HG02870 (cell line): Measurements from ENCODE around the gene GARNL3.

ENCODE experiments used
- ATAC-seq: cut with Tn5 transposase; IDR thresholded peaks from one replicate; pipeline ENCODE4 v1.9.1; 2021; ENCODE audit warnings: mild to moderate bottlenecking, moderate library complexity; ENCODE audit not compliant: unreplicated experiment

GARNL3 gene

GRCh38 chr9:127277770-127278169, 13.2 kb downstream of the GARNL3 start:
- no peak for ATAC-seq

DNA sequence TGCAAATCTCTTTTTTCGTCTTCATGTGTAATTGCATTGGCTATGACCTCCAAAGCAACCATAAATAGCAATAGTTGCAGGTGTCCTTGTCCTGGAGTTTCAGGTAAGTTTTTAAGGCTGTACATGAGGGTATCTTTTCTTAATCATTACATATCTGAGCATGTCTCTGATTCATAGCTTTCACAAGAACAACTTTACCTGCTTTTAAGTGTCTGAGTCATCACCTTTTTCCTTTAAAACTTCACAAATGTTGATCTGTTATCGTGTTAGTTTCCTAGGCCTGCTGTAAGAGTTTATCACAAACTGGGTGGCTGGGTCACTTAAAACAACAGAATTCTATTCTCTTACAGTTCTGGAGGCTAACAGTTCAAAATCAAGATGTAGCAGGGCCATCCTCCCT, 13.8 kb downstream of the GARNL3 start:
- no peak for ATAC-seq

GRCh38 chr9:127279717-127280285, 15.2 kb downstream of the GARNL3 start:
- no peak for ATAC-seq

GRCh38 chr9:127280880-127281660, 16.5 kb downstream of the GARNL3 start:
- ATAC-seq = no peak

GRCh38 chr9:127281891-127282290, 17.3 kb downstream of the GARNL3 start:
- no peak for ATAC-seq

DNA sequence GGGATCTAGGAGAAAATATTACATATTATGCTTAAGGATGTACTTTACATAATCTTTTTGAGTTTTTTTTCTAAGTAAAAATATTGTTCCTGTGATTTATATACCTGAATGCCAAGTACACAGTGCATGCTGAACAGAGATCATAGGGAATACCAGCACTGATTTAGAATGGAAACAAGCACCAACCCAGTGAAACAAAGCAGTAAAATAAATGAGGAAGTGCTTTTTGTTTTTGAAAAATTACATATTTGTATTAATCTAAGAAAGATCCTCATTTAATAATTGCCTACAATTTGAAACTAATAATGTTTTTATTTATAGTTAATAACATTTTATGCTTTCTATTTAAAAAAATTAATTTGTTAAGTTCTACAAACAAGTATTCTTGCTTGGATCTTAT, 18.0 kb downstream of the GARNL3 start:
- ATAC-seq = no peak

DNA sequence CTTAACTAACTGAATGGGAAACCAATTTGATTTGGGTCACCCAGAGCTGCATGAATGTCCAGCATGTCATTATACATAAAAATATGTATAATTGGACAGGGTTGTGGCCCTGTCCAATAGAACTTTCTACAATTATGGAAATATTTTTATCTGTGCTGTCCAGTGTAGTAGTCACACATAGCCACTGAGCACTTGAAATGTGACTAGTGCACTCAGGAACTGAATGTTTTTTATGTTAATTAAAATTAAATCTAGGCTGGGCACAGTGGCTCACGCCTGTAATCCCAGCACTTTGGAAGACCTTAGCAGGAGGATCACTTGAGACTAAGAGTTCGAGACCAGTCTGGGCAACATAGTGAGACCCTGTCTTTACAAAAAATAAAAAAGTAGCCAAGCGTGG, 18.6 kb downstream of the GARNL3 start:
- ATAC-seq = no peak

- ATAC-seq = no peak
Measured at GRCh38 chr9:127283917-127284497, 19.4 kb downstream of the GARNL3 start.

DNA sequence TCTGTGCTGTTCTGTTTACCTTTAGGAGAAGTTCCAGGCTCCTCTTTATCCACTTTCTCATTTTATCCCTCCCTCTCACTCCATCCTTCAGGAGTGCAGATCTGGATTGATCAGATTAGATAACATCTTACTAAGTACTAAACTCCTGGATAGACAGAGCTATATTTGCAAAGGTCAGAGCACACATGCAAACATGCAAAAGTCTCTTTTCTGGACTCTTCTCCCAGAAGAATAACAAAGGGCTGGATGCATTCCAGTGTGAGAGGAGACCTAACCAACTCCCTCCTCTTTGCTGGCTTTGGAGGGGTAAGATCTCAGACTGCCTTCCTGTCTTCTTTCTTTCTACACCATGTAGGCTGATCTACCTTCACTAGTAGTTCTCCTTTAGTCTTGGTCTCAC, 21.4 kb downstream of the GARNL3 start:
- no peak for ATAC-seq

GRCh38 chr9:127290561-127291065, 26.0 kb downstream of the GARNL3 start:
- ATAC-seq = no peak

DNA sequence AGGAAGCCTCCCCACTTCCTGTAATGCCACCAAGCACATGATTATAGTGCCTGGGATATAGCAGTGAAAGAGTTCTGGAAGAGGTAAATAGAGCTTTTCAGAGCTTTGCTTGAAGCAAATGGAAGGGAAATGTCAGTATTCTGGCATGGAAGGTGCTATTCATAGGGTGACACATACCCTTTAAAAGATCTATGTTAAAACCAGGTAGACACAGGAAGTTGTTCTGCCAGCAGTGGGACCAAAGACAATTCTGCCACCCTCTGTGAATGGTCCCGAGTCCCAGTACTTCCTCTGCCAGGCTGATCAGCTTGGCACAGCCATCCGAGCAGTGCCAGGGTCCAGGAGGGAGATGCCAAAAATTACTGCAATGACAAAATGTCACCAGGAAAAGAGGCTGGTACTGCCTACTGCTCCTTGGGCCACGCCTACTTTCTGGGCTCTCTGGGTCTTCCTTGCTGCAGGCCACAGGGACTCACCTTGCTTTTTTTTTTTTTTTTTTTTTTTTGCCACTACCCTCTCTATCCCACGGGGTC, 26.7 kb downstream of the GARNL3 start:
- ATAC-seq = no peak

DNA sequence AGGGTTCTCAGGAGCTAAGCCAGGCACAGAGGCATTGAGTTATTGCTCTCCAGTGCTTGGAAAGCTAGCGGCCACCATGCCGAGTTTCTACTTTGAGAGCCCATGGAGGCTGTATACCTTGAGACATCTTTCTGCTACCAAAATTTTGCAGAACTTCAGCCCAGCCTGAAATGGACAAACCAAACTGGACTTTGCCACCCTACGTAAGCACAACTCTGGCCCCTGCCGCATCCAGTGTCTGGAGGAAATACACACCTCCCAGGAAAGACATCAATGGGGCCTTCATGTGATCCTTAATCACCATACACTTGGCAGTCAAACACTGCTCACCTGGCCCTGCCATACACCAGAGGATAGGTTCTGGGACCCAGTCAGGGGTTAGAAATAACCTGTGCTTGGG, 27.8 kb downstream of the GARNL3 start:
- ATAC-seq = no peak

GRCh38 chr9:127293328-127293727, 28.8 kb downstream of the GARNL3 start:
- no peak for ATAC-seq

GRCh38 chr9:127293767-127294166, 29.2 kb downstream of the GARNL3 start:
- no peak for ATAC-seq

DNA sequence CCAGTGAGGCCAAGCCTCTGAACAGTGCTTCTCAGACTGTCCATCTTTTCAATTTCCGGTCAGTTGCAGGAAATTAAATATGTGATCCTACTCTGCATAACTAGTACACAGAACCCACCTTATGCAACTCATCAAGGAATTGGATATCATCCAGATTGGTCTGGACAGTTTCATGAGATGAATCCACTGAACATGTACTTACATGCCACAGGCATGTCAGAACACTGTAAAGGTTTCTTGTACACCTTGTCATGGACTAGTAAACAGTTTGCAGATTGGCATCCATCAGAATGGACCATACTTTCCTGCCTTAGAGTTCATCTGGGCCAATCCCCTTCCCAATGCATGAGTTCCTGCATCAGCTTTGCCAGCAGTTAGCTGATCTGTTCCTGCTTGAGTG, 30.4 kb downstream of the GARNL3 start:
- ATAC-seq = no peak

GRCh38 chr9:127300886-127301447, 36.4 kb downstream of the GARNL3 start:
- ATAC-seq = no peak

DNA sequence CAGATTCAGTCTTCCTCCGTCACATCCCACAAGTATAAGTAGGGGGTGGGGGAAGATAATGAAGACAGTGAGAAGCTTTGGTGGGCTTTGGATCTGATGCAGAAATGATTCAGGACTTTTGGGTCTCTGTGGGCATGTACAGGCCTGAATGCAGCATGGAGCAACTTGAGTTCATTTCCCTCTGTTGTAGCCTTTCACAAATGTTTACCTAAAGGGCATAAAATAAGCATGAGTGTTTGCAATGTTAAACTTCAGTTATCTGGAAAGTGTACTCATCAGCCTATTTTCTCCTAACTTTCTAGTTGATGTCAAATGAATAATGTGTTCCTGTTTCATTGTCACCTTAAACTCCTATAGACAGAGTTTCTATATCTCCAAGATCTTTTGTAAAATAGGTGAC, 39.3 kb downstream of the GARNL3 start:
- no peak for ATAC-seq

DNA sequence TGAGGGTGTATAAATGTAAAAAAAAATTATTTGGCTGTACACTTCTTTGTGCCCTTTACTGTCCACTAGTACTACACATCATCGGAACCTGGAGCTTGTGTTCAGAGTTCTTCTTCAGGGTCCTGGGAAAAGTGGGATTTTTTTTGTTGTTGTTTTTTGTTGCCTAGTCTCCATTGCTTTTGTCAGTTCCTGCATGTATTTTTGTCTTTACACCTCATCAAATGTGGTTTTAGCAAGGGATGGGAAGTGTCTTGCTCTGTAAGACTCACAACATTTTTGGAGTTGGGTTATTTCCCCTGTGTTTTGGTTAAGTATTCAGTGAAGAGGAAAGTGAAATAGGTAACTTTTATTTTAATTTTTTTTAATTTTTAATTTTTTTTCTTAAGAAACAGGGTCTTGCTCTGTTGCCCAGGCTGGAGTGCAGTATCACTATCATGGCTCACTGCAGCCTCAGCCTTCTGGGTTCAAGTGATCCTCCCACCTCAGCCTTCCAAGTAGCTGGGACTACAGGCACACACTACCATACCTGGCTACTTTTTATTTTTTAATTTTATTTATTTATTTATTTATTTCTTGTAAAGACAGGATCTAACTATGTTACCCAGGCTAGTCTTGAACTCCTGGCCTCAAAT, 40.7 kb downstream of the GARNL3 start:
- ATAC-seq = no peak

GRCh38 chr9:127305838-127306226, 41.3 kb downstream of the GARNL3 start:
- no peak for ATAC-seq

DNA sequence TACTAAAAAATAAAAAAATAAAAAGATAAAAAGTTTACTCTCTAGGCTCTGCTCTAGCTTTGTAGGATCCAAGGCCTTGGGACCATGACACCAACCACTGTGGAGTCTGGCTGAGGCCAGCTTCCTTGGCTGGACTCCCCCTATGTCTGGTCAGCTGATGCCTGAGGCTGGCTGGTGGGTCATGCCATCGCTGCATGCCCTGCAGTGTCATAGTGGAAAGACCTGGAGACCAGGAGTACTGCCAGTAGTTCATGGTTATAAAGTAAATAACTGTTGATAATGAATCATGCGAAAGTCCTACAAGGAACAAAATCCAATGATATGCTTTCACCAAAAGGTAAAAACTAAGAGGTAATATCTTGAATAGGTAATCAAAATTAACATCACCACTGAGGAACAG, 43.2 kb downstream of the GARNL3 start:
- ATAC-seq = no peak
